BE2C (cell line): ENCODE results near the gene DNAH3.

Experiments
- DNase-seq: peaks from one replicate; pipeline ENCODE4 v3.0.0-alpha.2; 2020
- H3K27me3 ChIP-seq: fragments of 250-450 bp; sonication (Bioruptor Pico); 2 replicates; pipeline ENCODE4 v1.5.1; 2020; ENCODE audit warnings: mild to moderate bottlenecking
- H3K36me3 ChIP-seq: fragments of 250-450 bp; sonication (Bioruptor Pico); 2 replicates; pipeline ENCODE4 v1.5.1; 2020; ENCODE audit warnings: mild to moderate bottlenecking
- H3K4me1 ChIP-seq: fragments of 250-450 bp; sonication (Bioruptor Pico); 2 replicates; pipeline ENCODE4 v1.5.1; 2020
- H3K4me3 ChIP-seq: 2 replicates; pipeline ENCODE4 v1.5.1; 2011; ENCODE audit warnings: low read depth, low read length
- H3K9me3 ChIP-seq: fragments of 250-450 bp; sonication (Bioruptor Pico); 2 replicates; pipeline ENCODE4 v1.5.1; 2020
- CTCF ChIP-seq: IDR thresholded peaks from 2 replicates; pipeline ENCODE4 v1.5.1; 2012; ENCODE audit warnings: mild to moderate bottlenecking, low read depth, low read length

DNAH3 gene

GRCh38 chr16:21078563-21078962 is 72.1 kb downstream of the DNAH3 start:
- no peak overlapping the region for H3K4me3 ChIP-seq
- TF ChIP-seq CTCF, result no peak
- no peaks in the 10 kb centered on the region for H3K36me3 ChIP-seq
- no peaks in the 10 kb centered on the region for H3K9me3 ChIP-seq
- no peaks in the 10 kb centered on the region for H3K4me1 ChIP-seq
- no peak for DNase-seq
- no peaks in the 10 kb centered on the region for H3K27me3 ChIP-seq

GRCh38 chr16:21076186-21076883 is 74.3 kb downstream of the DNAH3 start:
- no peaks in the 10 kb centered on the region for H3K36me3 ChIP-seq
- no peaks in the 10 kb centered on the region for H3K9me3 ChIP-seq
- H3K4me3 ChIP-seq, result no peak overlapping the region
- H3K4me1 ChIP-seq, result no peaks in the 10 kb centered on the region
- H3K27me3 ChIP-seq, result no peaks in the 10 kb centered on the region
- DNase-seq, result no peak
- TF ChIP-seq CTCF, result no peak

GRCh38 chr16:21075252-21075651 is 75.4 kb downstream of the DNAH3 start:
- no peak for DNase-seq

GRCh38 chr16:21072976-21073375 is 77.7 kb downstream of the DNAH3 start:
- Histone ChIP-seq H3K9me3 (no peaks in the 10 kb centered on the region), H3K4me1 (no peaks in the 10 kb centered on the region), H3K36me3 (no peaks in the 10 kb centered on the region), H3K27me3 (no peaks in the 10 kb centered on the region; the same call in 1 of the 2 replicates), H3K4me3 (no peak overlapping the region)
- TF ChIP-seq CTCF, result no peak
- no peak for DNase-seq

More at GRCh38 chr16:21075252-21075651, 75.4 kb downstream of the DNAH3 start:
- Histone ChIP-seq H3K9me3 (no peaks in the 10 kb centered on the region), H3K4me3 (no peak overlapping the region), H3K4me1 (no peaks in the 10 kb centered on the region), H3K27me3 (no peaks in the 10 kb centered on the region), H3K36me3 (no peaks in the 10 kb centered on the region)
- TF ChIP-seq CTCF, result no peak

GRCh38 chr16:21071741-21072140 is 78.9 kb downstream of the DNAH3 start:
- Histone ChIP-seq H3K27me3 (no peaks in the 10 kb centered on the region; the same call in 1 of the 2 replicates), H3K36me3 (no peaks in the 10 kb centered on the region), H3K4me1 (no peaks in the 10 kb centered on the region), H3K9me3 (no peaks in the 10 kb centered on the region), H3K4me3 (no peak overlapping the region)
- no peak for DNase-seq
- TF ChIP-seq CTCF, result no peak

- Histone ChIP-seq H3K9me3 (no peaks in the 10 kb centered on the region), H3K27me3 (no peaks in the 10 kb centered on the region; the same call in 1 of the 2 replicates), H3K4me1 (no peaks in the 10 kb centered on the region), H3K4me3 (no peak overlapping the region), H3K36me3 (no peaks in the 10 kb centered on the region)
- TF ChIP-seq CTCF, result no peak
- DNase-seq, result no peak
Measured at GRCh38 chr16:21070564-21070963, 80.1 kb downstream of the DNAH3 start.
